ENCODE data around the gene MTR. TPM values are rescaled to one million over a fixed set of nuclear protein-coding genes. Genes with fewer than 3 reads are reported as not detected.

The MTR gene
- total RNA-seq, 1 experiment from 2014 or later = 14.2 TPM

GRCh38 chr1:236830116-236830515, 35.0 kb downstream of the MTR start:
- Histone ChIP-seq H4K20me1 (ENCODE audit: low read length) (no peaks in the 10 kb centered on the region), H3K4me1 (ENCODE audit: insufficient read depth, low read length) (no peaks in the 10 kb centered on the region), H3K27ac (ENCODE audit: low read length) (no peak overlapping the region), H3K9me3 (ENCODE audit: low read length) (no peaks in the 10 kb centered on the region), H3K9me2 (replicated peaks; ENCODE audit: low read length) (no peaks in the 10 kb centered on the region), H3K4me3 (ENCODE audit: low read length) (no peak overlapping the region), H3K27me3 (ENCODE audit: low read length) (no peaks in the 10 kb centered on the region), H2AFZ (ENCODE audit: low read length) (no peak overlapping the region), H3K4me2 (ENCODE audit: low read length) (no peak overlapping the region), H3F3A (ENCODE audit: low read length, unreplicated experiment) (no peaks in the 10 kb centered on the region), H3K36me3 (ENCODE audit: low read depth, low read length) (peaks cover 6% of the 10 kb centered on the region; the same call in 1 of the 2 replicates), H3K9ac (ENCODE audit: low read length) (no peak overlapping the region), H3K79me2 (ENCODE audit: low read length) (no peaks in the 10 kb centered on the region)
- DNase-seq (no peak), ATAC-seq (no peak)
- BruUV-seq (replicated peaks) = no TSS peak
- ChIA-PET POLR2A (ENCODE audit: unreplicated experiment) (no interaction called here), CTCF (no interaction called here)
- intact Hi-C loops (cut with micrococcal nuclease) = no loop called here
- TF ChIP-seq EZH2phosphoT487 (IDR thresholded peaks at IDR 0.05; ENCODE audit: borderline replicate concordance, low read length) = no peak
- no peak for TF ChIP-seq CTCF (conservative IDR thresholded peaks at IDR 0.05; ENCODE audit: low read depth, low read length)
- no peak for TF ChIP-seq EZH2 (IDR thresholded peaks at IDR 0.05; ENCODE audit: low read length, unreplicated experiment)

GRCh38 chr1:236830560-236830959, 35.5 kb downstream of the MTR start:
- CTCF ChIA-PET = no interaction called here

More at GRCh38 chr1:236830560-236830959, 35.5 kb downstream of the MTR start:
- no peak for TF ChIP-seq EZH2phosphoT487 (IDR thresholded peaks at IDR 0.05; ENCODE audit: borderline replicate concordance, low read length)
- no peak for TF ChIP-seq CTCF (conservative IDR thresholded peaks at IDR 0.05; ENCODE audit: low read depth, low read length)
- no peak for TF ChIP-seq EZH2 (IDR thresholded peaks at IDR 0.05; ENCODE audit: low read length, unreplicated experiment)
- ATAC-seq (no peak), DNase-seq (no peak)
- H3K4me1 ChIP-seq (ENCODE audit: insufficient read depth, low read length) = no peaks in the 10 kb centered on the region
- intact Hi-C loops (cut with micrococcal nuclease) = no loop called here
- BruUV-seq (replicated peaks) = no TSS peak
- H3K9me3 ChIP-seq (ENCODE audit: low read length) = no peaks in the 10 kb centered on the region
- POLR2A ChIA-PET (ENCODE audit: unreplicated experiment) = no interaction called here
- peaks cover 6% of the 10 kb centered on the region; the same call in 1 of the 2 replicates for H3K36me3 ChIP-seq (ENCODE audit: low read depth, low read length)
- H2AFZ ChIP-seq (ENCODE audit: low read length) = no peak overlapping the region
- H4K20me1 ChIP-seq (ENCODE audit: low read length) = no peaks in the 10 kb centered on the region
- no peak overlapping the region for H3K4me3 ChIP-seq (ENCODE audit: low read length)
- no peaks in the 10 kb centered on the region for H3K27me3 ChIP-seq (ENCODE audit: low read length)
- H3K9me2 ChIP-seq (replicated peaks; ENCODE audit: low read length) = no peaks in the 10 kb centered on the region
- no peak overlapping the region for H3K4me2 ChIP-seq (ENCODE audit: low read length)
- H3F3A ChIP-seq (ENCODE audit: low read length, unreplicated experiment) = no peaks in the 10 kb centered on the region
- no peaks in the 10 kb centered on the region for H3K79me2 ChIP-seq (ENCODE audit: low read length)
- H3K9ac ChIP-seq (ENCODE audit: low read length) = no peak overlapping the region
- H3K27ac ChIP-seq (ENCODE audit: low read length) = no peak overlapping the region
